OCI-M2 (cell line): Measurements from ENCODE around the gene CHST12.
"Not testable (repeated sequence)": the region's sequence is repeated elsewhere in the genome, so short reads cannot be mapped to it uniquely, and the experiment has no call there.

Source experiments
- DNase-seq: peaks from one replicate; lab custom pipeline; 2025; ENCODE audit not compliant: unreplicated experiment; lab: John Stamatoyannopoulos, UW

Gene CHST12

DNA sequence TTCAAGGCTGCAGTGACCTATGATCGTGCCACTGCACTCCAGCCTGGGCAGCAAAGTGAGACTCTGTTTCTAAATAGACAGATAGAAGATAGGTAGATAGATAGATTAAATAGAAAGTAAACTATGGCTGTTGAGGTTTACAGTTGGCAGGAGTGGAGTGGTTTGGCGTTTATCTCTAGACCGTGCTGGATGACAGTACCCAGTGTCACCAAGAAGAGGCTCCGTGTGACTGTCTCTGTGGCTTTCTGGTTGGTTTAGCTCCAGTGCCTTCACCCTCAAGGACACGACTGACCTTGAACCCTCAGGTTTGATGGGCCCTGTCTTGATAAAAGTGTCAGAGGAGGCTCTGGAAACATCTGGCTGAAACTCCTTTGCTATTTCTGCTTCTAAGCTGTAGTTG is 31.7 kb downstream of the CHST12 start:
- no peak for DNase-seq

DNA sequence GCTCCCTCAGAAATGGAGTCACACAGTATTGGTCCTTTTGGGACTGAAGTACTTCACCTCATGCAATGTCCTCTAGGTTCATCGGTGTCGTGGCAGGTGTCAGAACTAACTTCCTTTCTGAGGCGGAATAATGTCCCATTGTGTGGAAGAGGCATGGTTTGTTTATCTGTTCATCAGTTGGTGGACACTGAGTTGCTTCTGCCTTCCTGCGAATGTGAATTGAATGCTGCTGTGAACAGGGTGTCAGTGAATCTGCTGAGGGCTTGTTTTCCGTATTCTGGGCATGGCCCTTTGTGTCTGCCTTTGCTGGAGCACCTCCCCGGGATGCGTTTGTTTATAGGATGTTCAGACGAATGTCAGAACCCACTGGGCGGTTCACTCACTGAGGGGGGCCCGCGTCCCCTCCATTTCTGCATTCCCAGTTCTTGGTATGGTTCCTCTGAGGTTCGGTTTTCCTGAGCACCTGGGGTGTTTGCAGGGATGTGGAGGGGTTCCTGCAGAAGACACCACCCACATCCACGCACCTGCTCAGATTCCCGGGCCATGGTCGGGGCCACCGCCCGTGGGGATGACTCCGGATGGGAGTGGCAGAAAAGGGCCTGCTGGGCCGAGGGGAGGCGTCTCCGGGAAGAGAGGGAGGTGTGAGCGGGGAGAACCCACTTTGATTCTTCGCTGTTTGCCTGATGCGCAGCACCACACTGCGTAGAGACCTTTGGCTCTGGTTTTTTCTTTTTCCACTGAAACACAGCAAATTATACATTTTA is 33.1 kb downstream of the CHST12 start:
- no peak for DNase-seq

DNA sequence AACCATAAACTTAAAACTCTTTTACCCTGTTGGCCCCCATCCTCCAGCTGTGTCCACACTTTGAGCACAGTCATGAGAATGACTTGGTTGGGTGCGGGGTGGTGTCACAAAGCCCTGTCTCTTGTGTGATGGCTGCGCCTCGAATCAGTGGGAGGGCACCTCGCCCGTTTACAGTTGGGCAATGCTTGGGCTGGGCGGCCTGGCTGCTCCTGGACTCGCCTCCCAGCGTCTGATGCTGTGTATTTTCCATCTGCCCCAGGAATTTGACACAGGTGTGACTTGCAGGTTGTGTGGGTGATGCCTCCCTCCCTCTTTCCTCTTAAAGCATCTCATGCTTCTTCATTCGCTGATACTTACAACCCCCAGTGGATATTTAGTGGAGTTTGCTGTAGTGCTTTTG is 33.7 kb downstream of the CHST12 start:
- no peak for DNase-seq

- DNase-seq: no peak
Observed at GRCh38 chr7:2437537-2438148, 34.2 kb downstream of the CHST12 start.

GRCh38 chr7:2438186-2438585 is 34.8 kb downstream of the CHST12 start:
- no peak for DNase-seq

GRCh38 chr7:2438775-2439174 is 35.4 kb downstream of the CHST12 start:
- DNase-seq: no peak

- no peak for DNase-seq
Observed at GRCh38 chr7:2440608-2441245, 37.3 kb downstream of the CHST12 start.

DNA sequence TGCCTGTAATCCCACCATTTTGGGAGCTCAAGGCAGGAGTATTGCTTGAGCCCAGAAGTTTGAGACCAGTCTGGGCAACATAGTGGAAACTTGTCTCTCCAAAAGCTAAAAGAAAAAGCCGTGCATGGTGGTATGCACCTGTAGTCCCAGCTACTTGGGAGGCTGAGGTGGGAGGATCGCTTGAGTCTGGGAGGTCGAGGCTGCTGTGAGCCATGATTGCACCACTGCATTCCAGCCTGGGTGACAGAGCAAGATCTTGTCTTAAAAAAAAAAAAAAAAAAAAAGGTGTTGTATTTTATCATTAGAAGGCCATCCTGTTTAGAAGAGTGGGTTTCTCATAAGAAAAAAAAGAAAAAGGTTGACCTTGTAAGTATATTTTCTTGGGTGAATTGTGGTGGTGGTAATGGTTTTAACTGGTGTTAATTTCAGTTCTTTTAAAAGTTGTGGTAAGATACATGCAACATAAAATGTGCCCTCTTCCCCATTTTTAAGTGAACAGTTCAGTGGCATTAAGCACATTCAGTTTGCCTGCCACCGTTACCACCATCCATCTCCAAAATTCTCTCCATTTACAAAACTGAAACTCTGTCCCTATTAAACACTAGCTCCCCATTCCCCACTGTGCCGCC is 38.1 kb downstream of the CHST12 start:
- no peak for DNase-seq

GRCh38 chr7:2443491-2443890 is 40.1 kb downstream of the CHST12 start:
- DNase-seq: no peak

- no peak for DNase-seq
Observed at GRCh38 chr7:2444476-2444875, 41.1 kb downstream of the CHST12 start.

GRCh38 chr7:2445047-2445446 is 41.6 kb downstream of the CHST12 start:
- no peak for DNase-seq

DNA sequence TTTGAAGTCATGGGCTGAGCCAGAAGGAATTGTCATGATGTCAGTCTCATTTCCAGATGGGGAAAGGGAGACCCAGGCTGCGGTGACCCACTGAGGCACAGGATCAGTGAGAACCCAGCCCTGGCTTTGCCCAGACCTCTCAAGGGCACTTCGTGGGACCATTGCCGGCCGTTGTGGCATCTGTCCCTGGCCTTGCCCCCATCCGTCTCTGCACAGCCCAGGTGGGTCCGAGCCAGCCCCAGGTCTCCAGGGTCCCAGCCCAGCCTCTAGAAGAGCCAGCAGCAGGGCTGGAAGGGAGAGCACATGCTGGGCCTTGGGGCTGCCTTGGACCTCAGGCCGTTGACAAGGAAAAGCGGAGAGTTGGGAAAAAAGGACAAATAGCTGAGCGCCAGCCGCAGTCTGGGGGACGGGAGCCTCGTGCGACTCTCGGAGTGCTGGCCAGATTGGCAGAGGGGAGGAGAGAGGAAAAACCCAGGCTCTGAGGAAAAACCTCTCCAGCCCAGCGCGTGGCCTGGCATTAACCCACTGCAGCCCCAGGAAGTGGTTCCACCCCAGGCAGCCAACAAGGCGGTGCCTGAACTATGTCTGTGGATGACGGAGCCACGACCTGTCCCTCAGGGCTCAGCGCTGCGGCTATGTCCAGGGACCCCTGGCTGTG is 42.6 kb downstream of the CHST12 start:
- DNase-seq: no peak

GRCh38 chr7:2446676-2447075 is 43.3 kb downstream of the CHST12 start:
- DNase-seq: no peak

DNA sequence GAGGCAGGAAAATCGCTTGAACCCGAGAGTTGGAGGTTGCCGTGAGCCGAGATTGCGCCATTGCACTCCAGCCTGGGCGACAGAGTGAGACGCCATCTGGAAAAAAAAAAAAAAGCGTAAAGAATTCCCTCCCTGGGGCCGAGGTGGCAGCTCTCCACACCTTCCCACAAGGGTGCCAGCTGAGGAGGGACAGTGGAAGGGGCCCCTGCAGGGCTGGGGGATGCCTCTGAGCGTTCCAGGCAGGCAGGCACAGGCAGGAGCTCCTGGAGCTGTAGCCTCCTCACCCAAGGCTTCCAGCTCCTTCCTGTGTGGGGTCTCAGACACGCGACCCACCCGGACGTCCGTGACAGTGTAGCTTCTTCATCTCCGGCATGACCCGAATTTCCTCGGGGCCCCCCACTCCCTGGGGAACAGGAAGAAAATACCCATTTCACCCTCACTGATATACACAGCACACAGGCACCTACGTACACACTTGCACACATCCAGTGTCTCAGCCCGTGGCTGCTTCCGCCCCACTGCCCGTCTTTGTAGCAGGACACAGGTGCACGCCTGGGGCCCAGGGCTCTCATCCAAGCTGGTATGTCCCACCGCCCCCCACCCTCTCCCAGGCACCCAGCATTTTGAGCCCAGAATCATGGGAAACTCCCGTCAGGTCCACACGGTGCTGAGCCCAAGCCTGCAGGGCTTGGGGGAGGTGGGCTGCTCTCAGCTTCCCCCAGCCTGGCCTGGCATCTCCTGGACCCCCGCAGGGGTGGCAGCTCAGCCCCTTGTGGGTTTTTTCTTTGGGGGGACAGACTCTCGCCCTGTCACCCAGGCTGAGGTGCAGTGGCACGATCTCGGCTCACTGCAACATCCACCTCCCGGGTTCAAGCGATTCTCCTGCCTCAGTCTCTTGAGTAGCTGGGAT is 47.0 kb downstream of the CHST12 start:
- DNase-seq: no peak

- DNase-seq: no peak
Observed at GRCh38 chr7:2451171-2452073, 48.0 kb downstream of the CHST12 start.

DNA sequence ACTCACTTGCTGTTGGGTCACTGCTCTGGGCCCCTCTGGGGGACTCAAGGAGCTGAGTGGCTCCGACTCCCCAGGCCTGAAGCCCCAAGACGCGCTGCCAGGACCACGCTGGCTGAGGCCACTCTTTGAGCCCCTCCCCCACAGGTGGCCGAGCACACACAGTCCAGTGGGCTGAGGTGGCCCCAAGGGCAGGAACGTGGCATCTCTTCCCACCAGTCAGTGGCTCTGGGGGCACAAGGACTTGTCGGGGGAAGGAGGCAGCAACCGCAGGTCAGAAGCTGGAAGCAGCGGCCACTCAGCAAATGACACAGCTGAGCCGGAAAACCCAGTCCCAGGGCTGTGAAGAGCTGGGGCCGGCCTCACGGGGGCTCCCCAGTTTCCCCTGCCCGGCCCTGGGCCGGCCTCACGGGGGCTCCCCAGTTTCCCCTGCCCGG is 48.7 kb downstream of the CHST12 start:
- no peak for DNase-seq

DNA sequence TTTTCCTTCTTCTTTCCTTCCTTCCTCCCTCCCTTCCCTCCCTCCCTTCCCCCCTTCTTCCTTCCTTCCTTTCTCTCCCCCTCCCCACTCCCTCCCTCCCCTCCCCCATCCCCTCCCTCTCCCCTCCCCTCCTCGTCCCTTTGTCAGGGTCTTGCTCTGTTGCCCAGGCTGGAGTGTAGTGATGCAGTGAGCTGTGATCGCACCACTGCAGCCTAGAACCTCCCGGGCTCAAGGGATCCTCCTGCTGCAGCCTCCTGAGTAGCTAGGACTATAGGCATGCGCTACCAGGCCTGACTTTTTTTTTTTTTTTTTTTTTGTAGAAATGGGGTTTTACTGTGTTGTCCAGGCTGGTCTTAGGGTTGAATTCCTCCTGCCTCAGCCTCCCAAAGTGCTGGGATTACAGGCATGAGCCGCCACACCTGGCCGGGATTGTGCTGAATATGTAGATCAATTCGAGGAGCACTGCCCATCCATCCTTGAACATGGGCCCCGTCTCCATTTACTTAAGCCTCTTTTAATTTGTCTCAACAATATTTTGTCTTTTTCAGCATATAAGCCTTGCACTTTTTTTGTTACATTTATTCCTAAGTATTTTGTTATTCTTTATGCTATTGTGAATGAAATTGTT is 49.3 kb downstream of the CHST12 start:
- no peak for DNase-seq

GRCh38 chr7:2453849-2454248 is 50.4 kb downstream of the CHST12 start:
- not testable (repeated sequence) for DNase-seq

DNA sequence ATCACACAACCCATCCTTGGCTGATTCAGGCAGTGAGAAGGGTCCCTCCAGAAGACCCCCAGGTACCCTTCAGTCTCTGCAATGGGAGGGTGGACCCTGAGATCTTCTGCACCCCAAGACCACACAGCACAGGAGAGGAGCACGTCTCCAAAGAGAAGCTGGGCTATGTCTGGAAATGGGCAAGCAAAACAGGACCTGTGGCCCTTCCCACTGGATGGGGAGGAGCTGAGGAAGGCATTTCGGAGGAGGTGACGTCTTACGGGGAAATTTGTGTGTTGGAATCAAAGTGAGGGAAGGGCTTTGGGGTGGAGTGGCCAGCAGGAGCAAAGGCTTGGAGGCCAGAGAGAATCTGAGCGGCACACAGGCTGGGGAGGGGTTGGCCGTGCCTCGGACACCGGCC is 56.3 kb downstream of the CHST12 start:
- DNase-seq: no peak
